ENCODE measurements around the gene SLC41A1. TPM values are rescaled to one million over a fixed set of nuclear protein-coding genes. Genes with fewer than 3 reads are reported as not detected.
A peak's percentile ranks its signal among the peaks of the same experiment; 100 is the strongest.

Gene SLC41A1
- total and polyA plus RNA-seq, 9 of the 15 experiments (the other 6 are each of a cell fraction or from before 2014, with no cell fraction given), result 4.1 to 29.3 (median 11.4) TPM

DNA sequence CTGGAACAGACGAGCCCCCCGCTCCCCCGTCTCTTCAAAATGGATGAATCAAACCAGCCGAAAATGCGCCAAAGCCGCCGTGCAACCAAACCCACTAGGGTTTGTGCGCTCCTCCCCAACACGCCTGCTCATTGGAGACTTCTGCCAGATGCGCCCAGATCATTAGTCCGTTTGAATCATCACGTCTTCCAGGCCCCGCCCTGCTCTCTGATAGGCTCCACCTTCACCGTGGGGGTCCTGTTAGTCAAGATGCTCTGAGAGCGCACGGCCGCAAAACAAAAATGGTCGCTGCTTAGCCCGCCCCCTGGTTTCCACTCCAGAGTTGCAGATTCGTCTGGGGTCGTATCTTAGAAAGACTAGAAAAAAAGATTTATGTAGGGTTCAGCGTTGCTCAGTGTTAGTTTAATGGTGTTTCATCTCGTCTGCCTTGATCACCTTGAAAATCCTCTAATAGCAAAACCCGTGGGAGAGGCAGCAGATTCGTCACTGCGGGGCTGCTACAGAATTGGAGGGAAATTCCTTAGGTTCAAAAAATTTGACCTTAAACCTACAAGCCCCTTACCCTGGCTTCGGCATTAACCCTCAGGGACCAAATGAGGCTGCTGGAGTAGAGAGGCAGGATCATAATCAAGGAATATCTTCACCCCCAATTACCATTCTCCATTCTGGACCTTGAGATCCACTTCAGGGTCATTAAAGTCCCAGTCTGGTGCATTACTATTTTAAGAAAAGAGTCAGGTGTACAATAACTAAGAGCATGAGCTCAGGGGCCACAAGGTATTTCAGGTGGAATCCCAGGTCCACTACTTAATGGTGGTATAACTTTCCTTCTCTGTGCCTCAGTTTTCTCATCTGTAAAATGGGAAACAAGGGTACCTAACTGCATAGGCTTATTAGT lies 62.6 kb downstream of the SLC41A1 start, which contains the start of gene NUCKS1 (continued):
- TF ChIP-seq ZNF121 (CRISPR knock-in tag; conservative IDR thresholded peaks at IDR 0.05) (0 out of 2 replicates have a peak, but pooled peaks have one; percentile 26), PML (IDR thresholded peaks at IDR 0.05; ENCODE audit: low read length) (peak; percentile 46), BCL6 (CRISPR knock-in tag; IDR thresholded peaks at IDR 0.05) (no peak), KLF13 (tag; IDR thresholded peaks at IDR 0.05; ENCODE audit: borderline replicate concordance, low read depth) (peak; percentile 85), ZKSCAN1 (IDR thresholded peaks at IDR 0.05; ENCODE audit: low read depth, low read length) (no peak), ZNF239 (CRISPR knock-in tag; IDR thresholded peaks at IDR 0.05) (peak; percentile 19; the same call in 1 of the 2 replicates), ZNF707 (CRISPR knock-in tag; conservative IDR thresholded peaks at IDR 0.05) (0 out of 2 replicates have a peak, but pooled peaks have one; percentile 47), TEAD1 (CRISPR knock-in tag; IDR thresholded peaks at IDR 0.05) (peak; percentile 77 to 83), MECOM (CRISPR knock-in tag; IDR thresholded peaks at IDR 0.05) (no peak), AFF1 (IDR thresholded peaks at IDR 0.05; ENCODE audit: low read depth in 1 of 2, partially characterized antibody in 2 of 2) (peak; percentile 73 to 88), KDM5B (IDR thresholded peaks at IDR 0.05; ENCODE audit: insufficient replicate concordance, low read depth, low read length) (peak; percentile 48), HDAC2 (IDR thresholded peaks at IDR 0.05) (peak; percentile 100), NFE2L1 (tag; IDR thresholded peaks at IDR 0.05; ENCODE audit: borderline replicate concordance, low read depth) (no peak), CEBPG (CRISPR knock-in tag; IDR thresholded peaks at IDR 0.05) (no peak), CEBPG (tag; conservative IDR thresholded peaks at IDR 0.05 in 1 of 2, IDR thresholded peaks at IDR 0.05 in 1 of 2) (no peak), SIN3B (IDR thresholded peaks at IDR 0.05; ENCODE audit: low read depth) (0 out of 2 replicates have a peak, but pooled peaks have one; percentile 63), TGIF2 (CRISPR knock-in tag; IDR thresholded peaks at IDR 0.05) (no peak), CTBP1 (IDR thresholded peaks at IDR 0.05; ENCODE audit: borderline replicate concordance) (0 out of 2 replicates have a peak, but pooled peaks have one; percentile 3), NR1H2 (CRISPR knock-in tag; IDR thresholded peaks at IDR 0.05) (0 out of 2 replicates have a peak, but pooled peaks have one; percentile 26), NR2C2 (CRISPR knock-in tag; IDR thresholded peaks at IDR 0.05) (0 out of 2 replicates have a peak, but pooled peaks have one; percentile 40), NR2C2 (tag; IDR thresholded peaks at IDR 0.05) (peak; percentile 93), RCOR1 (IDR thresholded peaks at IDR 0.05; ENCODE audit: borderline replicate concordance in 1 of 2, low read depth in 2 of 2, low read length in 2 of 2) (peak; percentile 89 to 99), MTF1 (CRISPR knock-in tag; IDR thresholded peaks at IDR 0.05; ENCODE audit: borderline replicate concordance) (0 out of 2 replicates have a peak, but pooled peaks have one; percentile 6), ATF7 (IDR thresholded peaks at IDR 0.05) (peak; percentile 85)

Data from K562 (cell line).